OCI-LY3 (cell line): Measurements from ENCODE around the gene EMILIN1.

Source experiments
- H2AFZ ChIP-seq: fragments of 200-600, 300-600 bp; shearing (Covaris generic); 2 replicates; pipeline ENCODE4 v1.6.0; 2014; ENCODE audit warnings: antibody characterized with exemption, low read depth, low read length
- H3K27ac ChIP-seq: fragments of 200-600, 300-600 bp; sonication (generic); 2 replicates; pipeline ENCODE4 v1.5.1; 2014; ENCODE audit warnings: mild to moderate bottlenecking, low read length, moderate library complexity, mixed read lengths
- H3K27me3 ChIP-seq: fragments of 200-600, 300-600 bp; sonication (generic); 2 replicates; pipeline ENCODE4 v1.6.1; 2014; ENCODE audit warnings: low read depth, low read length, mixed read lengths
- H3K36me3 ChIP-seq: fragments of 200-600, 300-600 bp; sonication (generic); replicated peaks from 2 replicates; pipeline ENCODE3; 2014; ENCODE audit warnings: low read depth, low read length, mixed read lengths
- H3K4me1 ChIP-seq: fragments of 300-600, 200-600 bp; sonication (generic); 2 replicates; pipeline ENCODE4 v1.6.1; 2014; ENCODE audit warnings: low read length, mixed read lengths
- H3K4me2 ChIP-seq: fragments of 200-600, 300-600 bp; sonication (generic); 2 replicates; pipeline ENCODE4 v1.6.1; 2014; ENCODE audit warnings: low read length, mixed read lengths
- H3K4me3 ChIP-seq: fragments of 300-600, 200-600 bp; sonication (generic); 2 replicates; pipeline ENCODE4 v1.5.1; 2014; ENCODE audit warnings: antibody characterized with exemption, mild to moderate bottlenecking, low read length, moderate library complexity
- H3K79me2 ChIP-seq: fragments of 300-600, 200-600 bp; shearing (Covaris generic); 2 replicates; pipeline ENCODE4 v1.6.1; 2014; ENCODE audit warnings: mild to moderate bottlenecking, low read length, mixed read lengths
- H3K9ac ChIP-seq: fragments of 300-600, 200-600 bp; shearing (Covaris generic); 2 replicates; pipeline ENCODE4 v1.6.0; 2014; ENCODE audit warnings: mild to moderate bottlenecking, low read length, moderate library complexity
- H3K9me3 ChIP-seq: fragments of 200-600, 300-600 bp; shearing (Covaris generic); 2 replicates; pipeline ENCODE4 v1.6.1; 2014; ENCODE audit warnings: low read length, mixed read lengths; ENCODE audit not compliant: insufficient read depth
- H4K20me1 ChIP-seq: fragments of 200-600, 300-600 bp; sonication (generic); 2 replicates; pipeline ENCODE4 v1.6.1; 2016; ENCODE audit warnings: low read length, mixed read lengths; ENCODE audit not compliant: insufficient read depth
- EZH2phosphoT487 ChIP-seq: fragments of 200-600 bp; shearing (Covaris generic); IDR thresholded peaks from 2 replicates; pipeline ENCODE4 v1.6.1; 2018; ENCODE audit warnings: antibody characterized with exemption, mixed run types, low read depth
- TF ChIP-seq, protein P1 (sequence below): fragments of 200-600, 300-600 bp; sonication (generic); IDR thresholded peaks from 2 replicates; pipeline ENCODE4 v1.5.1; 2014; ENCODE audit warnings: antibody characterized with exemption, low read length, low read depth

The EMILIN1 gene

DNA sequence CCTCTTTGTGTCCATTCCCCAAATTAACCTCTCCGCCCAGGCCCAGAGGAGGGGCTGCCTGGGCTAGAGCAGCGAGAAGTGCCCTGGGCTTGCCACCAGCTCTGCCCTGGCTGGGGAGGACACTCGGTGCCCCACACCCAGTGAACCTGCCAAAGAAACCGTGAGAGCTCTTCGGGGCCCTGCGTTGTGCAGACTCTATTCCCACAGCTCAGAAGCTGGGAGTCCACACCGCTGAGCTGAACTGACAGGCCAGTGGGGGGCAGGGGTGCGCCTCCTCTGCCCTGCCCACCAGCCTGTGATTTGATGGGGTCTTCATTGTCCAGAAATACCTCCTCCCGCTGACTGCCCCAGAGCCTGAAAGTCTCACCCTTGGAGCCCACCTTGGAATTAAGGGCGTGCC is 21.6 kb downstream of the EMILIN1 start:
- Histone ChIP-seq H3K9ac (no peak overlapping the region), H3K4me1 (peaks cover 8% of the 10 kb centered on the region; the same call in 1 of the 2 replicates), H3K79me2 (no peaks in the 10 kb centered on the region), H4K20me1 (no peaks in the 10 kb centered on the region), H3K4me3 (no peak overlapping the region), H3K4me2 (no peak overlapping the region), H2AFZ (no peak overlapping the region), H3K36me3 (no peaks in the 10 kb centered on the region), H3K27me3 (no peaks in the 10 kb centered on the region), H3K9me3 (no peaks in the 10 kb centered on the region), H3K27ac (no peak overlapping the region)
- TF ChIP-seq, protein P1, sequence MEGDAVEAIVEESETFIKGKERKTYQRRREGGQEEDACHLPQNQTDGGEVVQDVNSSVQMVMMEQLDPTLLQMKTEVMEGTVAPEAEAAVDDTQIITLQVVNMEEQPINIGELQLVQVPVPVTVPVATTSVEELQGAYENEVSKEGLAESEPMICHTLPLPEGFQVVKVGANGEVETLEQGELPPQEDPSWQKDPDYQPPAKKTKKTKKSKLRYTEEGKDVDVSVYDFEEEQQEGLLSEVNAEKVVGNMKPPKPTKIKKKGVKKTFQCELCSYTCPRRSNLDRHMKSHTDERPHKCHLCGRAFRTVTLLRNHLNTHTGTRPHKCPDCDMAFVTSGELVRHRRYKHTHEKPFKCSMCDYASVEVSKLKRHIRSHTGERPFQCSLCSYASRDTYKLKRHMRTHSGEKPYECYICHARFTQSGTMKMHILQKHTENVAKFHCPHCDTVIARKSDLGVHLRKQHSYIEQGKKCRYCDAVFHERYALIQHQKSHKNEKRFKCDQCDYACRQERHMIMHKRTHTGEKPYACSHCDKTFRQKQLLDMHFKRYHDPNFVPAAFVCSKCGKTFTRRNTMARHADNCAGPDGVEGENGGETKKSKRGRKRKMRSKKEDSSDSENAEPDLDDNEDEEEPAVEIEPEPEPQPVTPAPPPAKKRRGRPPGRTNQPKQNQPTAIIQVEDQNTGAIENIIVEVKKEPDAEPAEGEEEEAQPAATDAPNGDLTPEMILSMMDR = no peak

GRCh38 chr2:27102329-27102728 is 23.9 kb downstream of the EMILIN1 start:
- Histone ChIP-seq H2AFZ (no peak overlapping the region), H3K27ac (no peak overlapping the region), H3K9ac (no peak overlapping the region), H3K9me3 (no peaks in the 10 kb centered on the region), H3K27me3 (no peaks in the 10 kb centered on the region), H3K4me1 (no peaks in the 10 kb centered on the region), H3K79me2 (no peaks in the 10 kb centered on the region), H3K4me3 (no peak overlapping the region), H4K20me1 (no peaks in the 10 kb centered on the region), H3K4me2 (no peak overlapping the region), H3K36me3 (no peaks in the 10 kb centered on the region)
- TF ChIP-seq, protein P1 = no peak
- TF ChIP-seq EZH2phosphoT487 = no peak

GRCh38 chr2:27105981-27106380 is 27.6 kb downstream of the EMILIN1 start:
- TF ChIP-seq, protein P1 = no peak
- no peaks in the 10 kb centered on the region for H3K4me1 ChIP-seq
- no peak overlapping the region for H3K9ac ChIP-seq
- H3K36me3 ChIP-seq = no peaks in the 10 kb centered on the region
- no peaks in the 10 kb centered on the region for H3K27me3 ChIP-seq
- no peaks in the 10 kb centered on the region for H3K79me2 ChIP-seq
- H3K9me3 ChIP-seq = no peaks in the 10 kb centered on the region
- no peak overlapping the region for H3K27ac ChIP-seq
- no peaks in the 10 kb centered on the region for H4K20me1 ChIP-seq
- H3K4me3 ChIP-seq = no peak overlapping the region
- no peak overlapping the region for H2AFZ ChIP-seq
- no peak overlapping the region for H3K4me2 ChIP-seq

- Histone ChIP-seq H3K4me3 (no peak overlapping the region), H3K36me3 (no peaks in the 10 kb centered on the region), H4K20me1 (no peaks in the 10 kb centered on the region), H3K4me1 (no peaks in the 10 kb centered on the region), H3K27ac (no peak overlapping the region), H3K79me2 (no peaks in the 10 kb centered on the region), H2AFZ (no peak overlapping the region), H3K9me3 (no peaks in the 10 kb centered on the region), H3K27me3 (no peaks in the 10 kb centered on the region), H3K9ac (no peak overlapping the region), H3K4me2 (no peak overlapping the region)
- TF ChIP-seq EZH2phosphoT487 = no peak
- TF ChIP-seq, protein P1 = no peak
Measured at GRCh38 chr2:27108221-27108620, 29.8 kb downstream of the EMILIN1 start.
